Endodermal cell (in vitro differentiated cells): ENCODE results near the gene RXRA. TPM values are rescaled to one million over a fixed set of nuclear protein-coding genes. Genes with fewer than 3 reads are reported as not detected.

ENCODE experiments used
- DNase-seq: peaks from one replicate; pipeline ENCODE4 v3.0.0-alpha.2; 2017
- H3K27ac ChIP-seq: 2 replicates; pipeline ENCODE4 v1.5.1; 2013; ENCODE audit warnings: mild to moderate bottlenecking, low read depth, low read length, moderate library complexity
- H3K27me3 ChIP-seq: 2 replicates; pipeline ENCODE4 v1.6.1; 2013; ENCODE audit warnings: mild to moderate bottlenecking, low read length, moderate library complexity; ENCODE audit not compliant: insufficient read depth, control insufficient read depth, poor library complexity, severe bottlenecking
- H3K36me3 ChIP-seq: 2 replicates; pipeline ENCODE4 v1.7.0; 2013; ENCODE audit warnings: mild to moderate bottlenecking, low read length, moderate library complexity; ENCODE audit not compliant: control insufficient read depth, insufficient read depth
- H3K4me1 ChIP-seq: one replicate; pipeline ENCODE4 v1.7.0; 2013; ENCODE audit warnings: low read length; ENCODE audit not compliant: control insufficient read depth, insufficient read depth
- H3K4me3 ChIP-seq: 2 replicates; pipeline ENCODE4 v1.5.1; 2013; ENCODE audit warnings: mild to moderate bottlenecking, low read length, moderate library complexity
- H3K9ac ChIP-seq: 2 replicates; pipeline ENCODE4 v1.6.1; 2013; ENCODE audit warnings: mild to moderate bottlenecking, low read length, moderate library complexity; ENCODE audit not compliant: poor library complexity, severe bottlenecking; ENCODE audit errors: extremely low read depth
- H3K9me3 ChIP-seq: 2 replicates; pipeline ENCODE4 v1.6.1; 2013; ENCODE audit warnings: mild to moderate bottlenecking, low read length, moderate library complexity; ENCODE audit not compliant: control insufficient read depth
- H3K27ac Mint-ChIP-seq: 2 replicates; pipeline ENCODE4 v1.8.0; 2020; ENCODE audit warnings: mixed read lengths
- H3K27me3 Mint-ChIP-seq: 2 replicates; pipeline ENCODE4 v1.8.0; 2021; ENCODE audit warnings: mild to moderate bottlenecking, mixed read lengths; ENCODE audit not compliant: insufficient read depth
- H3K36me3 Mint-ChIP-seq: 2 replicates; pipeline ENCODE4 v1.8.0; 2020; ENCODE audit warnings: low read depth, mixed read lengths
- H3K4me1 Mint-ChIP-seq: 2 replicates; pipeline ENCODE4 v1.8.0; 2020; ENCODE audit warnings: mixed read lengths
- H3K4me3 Mint-ChIP-seq: 2 replicates; pipeline ENCODE4 v1.8.0; 2020; ENCODE audit warnings: mild to moderate bottlenecking, moderate library complexity, mixed read lengths
- H3K9me3 Mint-ChIP-seq: 2 replicates; pipeline ENCODE4 v1.8.0; 2020; ENCODE audit warnings: mild to moderate bottlenecking, mixed read lengths
- WGBS, 2 experiments: methylation state at CpG; one replicate each; pipeline versions ENCODE4 v1.1.5 to v1.1.7; 2013; ENCODE audit warnings: missing lambda C conversion rate in 2 of 2, mixed read lengths in 1 of 2; ENCODE audit not compliant: insufficient coverage in 1 of 2, insufficient read length in 1 of 2; 5-methylcytosine and 5-hydroxymethylcytosine counted together
- total RNA-seq, 2 donors: library from RNA; stranded (reverse); fragmentation: NEBNext Ultra II Directional in 1 of 2; extraction: Animal tissue kit (Norgen Biotek cat#: 25700) in 1 of 2; gene quantifications; 2 replicates in 1 of 2; 3 replicates in 1 of 2; pipeline ENCODE4 v1.2.1, GENCODE V29; 2021
- TF ChIP-seq, protein P1 (sequence below): fragments of 200-600 bp; sonication (generic); conservative IDR thresholded peaks from 2 replicates; pipeline ENCODE4 v1.5.0; 2021; ENCODE audit warnings: antibody characterized with exemption, mild to moderate bottlenecking

RXRA gene
- total RNA-seq, 2 donors from 2014 or later: 58.3 to 70.6 TPM

DNA sequence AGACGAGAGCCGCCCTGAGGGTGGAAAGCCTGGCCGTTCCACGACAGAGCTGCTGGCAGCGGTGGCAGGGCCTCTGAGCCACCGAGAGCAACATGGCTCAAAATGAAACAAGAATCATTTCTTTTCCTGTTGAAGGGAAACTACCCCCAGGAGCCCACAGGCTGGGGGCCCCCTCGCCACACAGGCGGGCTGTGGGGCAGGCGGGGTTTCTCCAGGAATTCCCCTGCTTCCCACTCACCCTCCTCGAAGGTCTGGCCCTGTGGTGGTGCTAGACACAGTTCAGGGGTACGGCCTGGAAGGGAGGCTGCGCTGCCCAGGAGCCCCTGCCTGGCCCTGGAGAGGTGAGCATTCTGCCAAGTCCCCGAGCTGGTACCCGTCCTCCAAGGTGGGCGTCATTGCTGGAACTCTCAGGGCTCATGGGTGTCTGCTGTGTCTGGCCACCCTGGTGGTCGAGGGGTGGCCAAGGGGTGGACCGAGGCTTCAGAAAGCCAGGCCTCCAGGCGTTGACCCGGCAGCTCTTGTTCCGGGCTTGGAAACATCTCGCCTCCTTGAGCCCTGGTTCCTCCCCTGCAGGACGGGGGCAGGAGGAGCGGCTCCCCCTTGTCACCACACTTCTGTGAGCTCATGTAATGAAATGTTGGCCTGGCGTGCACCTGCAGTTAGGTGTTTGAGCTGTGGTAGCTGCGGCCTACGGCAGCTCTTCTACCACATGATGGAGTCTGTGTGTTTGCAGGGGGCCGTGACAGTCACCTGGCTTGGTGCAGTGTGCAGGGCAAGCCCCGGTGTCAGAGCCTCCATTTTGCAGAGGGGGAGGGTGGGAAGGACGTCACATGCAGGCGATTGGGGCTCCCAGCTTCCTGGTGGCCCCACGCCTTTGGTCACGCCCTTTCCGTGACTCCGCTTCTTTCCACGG, 65.3 kb downstream of the RXRA start:
- whole genome bisulfite sequencing, 2 experiments: 94 to 96% methylated on average over 18 to 35 of the region's 35 CpGs
- Histone ChIP-seq H3K4me1 (no peaks in the 10 kb centered on the region), H3K36me3 (no peaks in the 10 kb centered on the region), H3K9me3 (no peaks in the 10 kb centered on the region), H3K27ac (no peak overlapping the region), H3K4me3 (no peak overlapping the region), H3K27me3 (no peaks in the 10 kb centered on the region), H3K9ac (no peak overlapping the region)
- Mint-ChIP-seq H3K36me3 (peaks cover 1% of the 10 kb centered on the region), H3K27ac (peak overlapping the region; percentile 76), H3K4me3 (no peak overlapping the region), H3K27me3 (no peaks in the 10 kb centered on the region), H3K4me1 (peaks cover 4% of the 10 kb centered on the region), H3K9me3 (no peaks in the 10 kb centered on the region)
- no peak for DNase-seq
- TF ChIP-seq, protein P1, sequence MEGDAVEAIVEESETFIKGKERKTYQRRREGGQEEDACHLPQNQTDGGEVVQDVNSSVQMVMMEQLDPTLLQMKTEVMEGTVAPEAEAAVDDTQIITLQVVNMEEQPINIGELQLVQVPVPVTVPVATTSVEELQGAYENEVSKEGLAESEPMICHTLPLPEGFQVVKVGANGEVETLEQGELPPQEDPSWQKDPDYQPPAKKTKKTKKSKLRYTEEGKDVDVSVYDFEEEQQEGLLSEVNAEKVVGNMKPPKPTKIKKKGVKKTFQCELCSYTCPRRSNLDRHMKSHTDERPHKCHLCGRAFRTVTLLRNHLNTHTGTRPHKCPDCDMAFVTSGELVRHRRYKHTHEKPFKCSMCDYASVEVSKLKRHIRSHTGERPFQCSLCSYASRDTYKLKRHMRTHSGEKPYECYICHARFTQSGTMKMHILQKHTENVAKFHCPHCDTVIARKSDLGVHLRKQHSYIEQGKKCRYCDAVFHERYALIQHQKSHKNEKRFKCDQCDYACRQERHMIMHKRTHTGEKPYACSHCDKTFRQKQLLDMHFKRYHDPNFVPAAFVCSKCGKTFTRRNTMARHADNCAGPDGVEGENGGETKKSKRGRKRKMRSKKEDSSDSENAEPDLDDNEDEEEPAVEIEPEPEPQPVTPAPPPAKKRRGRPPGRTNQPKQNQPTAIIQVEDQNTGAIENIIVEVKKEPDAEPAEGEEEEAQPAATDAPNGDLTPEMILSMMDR: no peak

DNA sequence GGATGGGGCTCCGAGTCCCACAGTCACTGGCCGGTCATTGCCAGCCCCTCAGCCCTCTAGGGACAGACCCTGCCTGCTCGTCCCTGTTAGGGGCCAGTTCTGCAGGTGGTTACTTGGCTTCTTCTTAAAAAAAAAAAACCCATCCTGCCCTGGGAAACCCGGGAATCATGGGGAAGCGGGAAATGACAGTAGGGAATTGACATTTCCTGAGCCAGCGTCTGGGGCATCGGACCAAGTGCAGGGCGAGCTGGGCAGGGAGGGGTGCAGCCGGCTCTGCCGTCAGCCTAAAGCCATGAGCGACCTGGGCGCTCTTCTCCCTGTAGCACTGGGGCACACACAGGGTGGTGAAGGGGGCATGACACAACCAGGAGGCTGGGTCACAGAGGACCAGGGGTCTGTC, 66.6 kb downstream of the RXRA start:
- H3K27ac Mint-ChIP-seq: no peak overlapping the region
- peaks cover 5% of the 10 kb centered on the region for H3K36me3 Mint-ChIP-seq
- no peaks in the 10 kb centered on the region for H3K27me3 ChIP-seq
- no peak overlapping the region for H3K4me3 ChIP-seq
- H3K9me3 ChIP-seq: no peaks in the 10 kb centered on the region
- 96 to 100% methylated on average over 3 to 12 of the region's 12 CpGs for WGBS, 2 experiments
- no peak overlapping the region for H3K27ac ChIP-seq
- TF ChIP-seq, protein P1: no peak
- DNase-seq: no peak
- no peaks in the 10 kb centered on the region for H3K9me3 Mint-ChIP-seq
- no peak overlapping the region for H3K9ac ChIP-seq
- peaks cover 4% of the 10 kb centered on the region for H3K4me1 Mint-ChIP-seq
- no peaks in the 10 kb centered on the region for H3K27me3 Mint-ChIP-seq
- no peak overlapping the region for H3K4me3 Mint-ChIP-seq
- no peaks in the 10 kb centered on the region for H3K4me1 ChIP-seq
- H3K36me3 ChIP-seq: no peaks in the 10 kb centered on the region

DNA sequence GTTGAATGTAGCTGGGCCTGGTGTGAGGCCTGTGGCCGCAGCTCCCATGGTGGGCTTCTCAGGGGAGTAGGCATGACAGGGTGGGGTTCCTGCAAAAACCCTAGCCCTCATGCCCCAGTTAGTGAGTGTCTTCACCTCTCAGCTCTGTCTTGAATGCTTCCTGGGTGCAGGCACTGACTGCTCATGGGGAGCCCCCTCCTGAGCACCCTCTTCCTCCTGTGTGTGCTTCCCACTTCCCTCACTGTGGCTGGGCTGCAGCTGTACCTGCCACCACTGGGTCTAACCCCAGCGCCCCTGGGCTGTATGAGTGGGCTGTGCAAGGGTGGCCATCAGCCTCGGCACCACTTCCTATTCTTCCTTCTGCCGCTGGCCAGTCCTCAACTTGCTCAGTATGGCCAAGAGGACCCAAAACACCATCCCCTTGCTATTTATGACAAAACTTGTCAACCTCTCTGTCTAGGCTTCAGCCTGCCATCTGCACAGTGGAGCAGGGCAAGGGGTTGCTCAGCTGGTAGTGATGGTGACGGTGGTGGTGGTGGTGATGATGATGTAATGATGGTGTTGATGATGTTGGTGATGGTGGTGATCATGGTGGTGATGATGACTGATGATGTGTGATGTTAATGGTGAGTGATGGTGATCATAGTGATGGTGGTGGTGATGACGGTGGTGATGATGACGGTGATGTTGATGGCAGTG, 67.5 kb downstream of the RXRA start:
- Mint-ChIP-seq H3K27ac (no peak overlapping the region), H3K9me3 (no peaks in the 10 kb centered on the region), H3K27me3 (no peaks in the 10 kb centered on the region), H3K4me1 (no peaks in the 10 kb centered on the region), H3K4me3 (no peak overlapping the region), H3K36me3 (peaks cover 5% of the 10 kb centered on the region)
- Histone ChIP-seq H3K9ac (no peak overlapping the region), H3K4me1 (no peaks in the 10 kb centered on the region), H3K27ac (no peak overlapping the region), H3K4me3 (no peak overlapping the region), H3K27me3 (no peaks in the 10 kb centered on the region), H3K36me3 (peaks cover under 1% of the 10 kb centered on the region), H3K9me3 (peaks cover 5% of the 10 kb centered on the region)
- TF ChIP-seq, protein P1: no peak
- no peak for DNase-seq
- WGBS, 2 experiments: 93 to 96% methylated on average over 4 to 7 of the region's 7 CpGs
